ENCODE results near the gene PADI1.

The PADI1 gene

DNA sequence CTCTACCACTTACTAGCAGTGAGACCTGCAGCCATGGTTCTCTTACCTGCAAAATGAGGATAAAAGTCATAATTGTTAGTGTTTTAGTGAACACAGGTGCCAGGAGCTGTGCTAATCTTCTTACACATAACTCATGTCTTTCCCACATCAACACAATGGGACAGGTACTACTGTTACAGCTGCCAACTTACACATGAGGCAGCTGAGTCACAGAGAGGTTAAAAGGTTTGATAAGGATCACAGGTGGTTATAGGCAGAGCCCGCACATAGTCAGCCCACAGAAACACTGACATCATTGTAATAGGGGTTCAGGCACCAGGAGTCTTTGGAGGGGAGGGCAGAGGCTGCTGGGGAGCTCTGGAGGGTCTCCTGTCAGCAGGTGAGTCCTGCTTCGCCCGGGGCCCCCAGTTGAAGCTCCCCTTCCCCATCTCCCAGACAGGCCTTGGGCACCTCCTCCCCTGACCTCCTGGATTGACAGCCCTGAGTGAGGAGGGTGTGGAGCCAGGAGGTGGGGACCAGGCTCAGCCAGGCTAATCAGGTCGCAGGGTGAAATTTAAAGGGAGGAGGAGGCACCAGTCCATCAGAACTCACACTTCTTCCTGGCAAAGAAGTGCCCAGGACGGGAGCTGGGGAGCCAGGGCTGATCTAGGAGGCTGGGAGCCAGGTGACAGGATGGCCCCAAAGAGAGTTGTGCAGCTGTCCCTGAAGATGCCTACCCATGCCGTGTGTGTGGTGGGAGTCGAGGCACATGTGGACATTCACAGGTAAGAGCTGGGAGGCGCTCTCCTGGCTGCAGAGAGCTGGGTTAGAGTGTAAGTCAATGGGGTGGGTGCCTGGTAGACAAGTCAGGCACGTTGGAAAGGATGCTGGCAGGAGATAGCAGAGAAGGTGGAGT, at the start of gene PADI1:
PADI1 (plus strand) TSS at position 583 of the 895 bp plus-strand sequence; CDS start at position 673, 90 bp downstream.
- no peak for DNase-seq

- no peak for DNase-seq
Measured at GRCh38 chr1:17155257-17155920, 49.5 kb upstream of the PADI1 start.

DNA sequence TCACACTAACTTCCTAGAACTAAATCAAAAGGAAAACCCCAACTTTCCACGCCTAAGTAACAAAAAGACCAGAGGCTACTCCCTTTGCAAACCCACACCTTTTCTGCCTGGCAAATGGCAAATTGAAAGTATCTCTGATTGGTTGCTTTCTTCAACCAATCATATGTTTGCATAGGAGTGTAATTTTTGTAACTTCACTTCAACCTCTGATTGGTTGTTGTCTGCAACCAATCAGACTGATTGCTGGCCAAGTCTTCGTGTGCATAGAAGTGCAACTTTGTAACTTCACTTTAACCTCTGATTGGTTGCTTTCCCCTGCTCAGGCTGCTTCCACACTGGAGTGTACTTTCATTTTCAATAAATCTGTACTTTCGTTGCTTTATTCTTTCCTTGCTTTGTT, 48.8 kb upstream of the PADI1 start:
- DNase-seq, result no peak

DNA sequence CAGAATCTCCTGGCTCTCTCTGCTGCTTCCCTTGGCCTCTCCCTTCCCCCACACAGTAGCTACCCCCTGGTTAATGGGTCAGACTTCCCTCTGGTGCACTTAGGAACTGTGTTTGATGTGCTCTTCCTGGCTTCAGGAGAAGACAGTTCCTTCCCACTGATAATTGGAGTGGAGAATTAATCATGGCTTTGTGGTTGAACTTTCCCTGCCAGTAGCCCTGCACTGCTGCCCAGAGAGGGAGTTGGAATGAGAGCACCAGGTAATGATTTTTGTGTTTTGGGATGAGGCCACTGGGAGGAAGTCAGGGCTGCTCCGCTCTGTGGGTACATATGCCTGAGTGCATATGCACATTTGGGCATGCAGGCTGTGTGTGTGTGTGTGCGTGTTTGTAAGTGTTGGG, 46.0 kb upstream of the PADI1 start:
- no peak for DNase-seq

DNA sequence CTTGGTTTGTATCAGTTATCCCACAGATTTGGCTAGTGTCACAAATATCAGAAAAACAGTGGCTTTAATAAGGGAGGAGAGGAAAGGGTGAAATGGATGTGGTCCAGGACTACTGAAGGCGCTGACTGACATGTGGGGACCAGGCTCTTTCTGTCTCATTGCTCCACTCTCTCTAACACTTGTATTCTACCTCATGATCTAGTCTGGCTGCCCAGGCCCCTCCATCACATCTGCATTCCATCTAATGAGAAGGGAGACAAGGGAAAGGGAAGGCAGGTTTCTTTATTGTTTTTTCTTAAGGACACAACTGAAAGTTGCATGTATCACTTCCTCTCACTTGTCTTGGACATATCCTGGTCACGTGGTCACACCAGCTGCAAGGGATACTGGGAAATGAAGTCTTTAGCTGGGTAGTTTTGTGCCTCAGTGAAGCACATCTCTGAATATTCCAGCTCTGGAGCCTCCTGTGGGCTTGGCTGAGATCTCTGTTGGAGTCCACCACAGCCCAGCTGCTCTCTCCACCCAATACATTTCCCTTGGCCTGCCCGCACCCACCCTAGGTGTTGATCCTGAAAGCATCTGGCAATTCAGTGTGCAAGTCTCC, 43.7 kb upstream of the PADI1 start:
- no peak for DNase-seq

DNA sequence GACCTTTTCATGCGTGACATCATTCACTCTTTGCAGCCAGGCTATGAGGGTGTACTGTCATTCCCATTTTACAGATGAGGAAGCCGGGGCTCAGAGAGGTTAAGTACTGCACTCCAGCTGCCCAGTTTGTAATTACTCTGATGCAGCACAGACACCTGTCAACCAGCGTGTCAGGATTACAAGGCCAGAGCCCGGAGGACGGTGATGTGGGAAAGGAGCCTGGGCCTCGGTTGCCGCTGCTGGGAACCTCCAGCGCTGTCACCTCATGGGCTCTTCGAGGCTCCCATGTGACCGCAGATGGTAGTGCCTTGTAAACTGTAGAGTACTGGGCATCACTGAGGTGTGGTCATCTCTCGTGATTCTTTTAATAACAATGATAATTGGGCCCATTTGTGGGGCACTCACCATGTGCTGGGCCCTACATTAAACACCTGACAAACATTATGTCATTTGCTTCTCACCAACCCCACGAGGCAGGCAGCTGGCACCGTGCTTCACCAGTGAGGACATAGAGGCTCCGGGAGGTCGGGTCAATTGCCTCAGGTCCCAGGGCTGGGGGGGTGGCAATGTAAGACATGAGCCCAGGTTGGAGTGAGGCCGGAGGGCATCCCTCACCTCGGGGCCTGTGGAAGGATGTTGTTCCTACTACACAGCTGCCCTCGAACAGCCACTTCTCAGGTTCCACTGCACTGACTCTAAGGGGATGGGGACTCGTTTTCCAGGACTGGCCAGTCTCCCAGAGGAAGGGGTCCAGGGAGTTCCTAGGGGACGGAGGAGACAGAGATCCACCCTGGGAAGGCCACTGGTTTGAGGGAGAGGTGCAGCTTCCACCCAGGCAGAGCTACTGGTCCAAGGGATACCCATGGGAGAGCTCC, 42.8 kb upstream of the PADI1 start:
- no peak for DNase-seq

DNA sequence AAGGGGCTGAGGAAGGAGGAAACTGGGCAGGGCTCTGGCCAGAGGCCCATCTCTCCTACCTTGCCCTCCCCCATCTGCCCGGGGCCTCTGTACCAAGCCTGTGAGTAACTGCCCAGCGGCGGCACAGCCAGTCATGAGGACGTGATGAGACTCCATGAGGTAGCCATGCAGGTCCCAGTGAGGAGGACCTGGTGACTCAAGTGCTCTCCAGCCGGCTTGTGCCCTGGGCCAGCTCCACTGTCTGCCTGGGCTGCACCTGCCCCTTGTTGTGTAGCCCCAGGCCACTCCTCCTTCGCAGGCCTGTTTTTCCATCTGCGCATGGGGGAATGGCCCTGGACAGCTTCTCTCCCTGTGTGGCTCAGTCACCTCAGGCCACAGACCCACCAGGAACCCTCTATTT, 42.0 kb upstream of the PADI1 start:
- DNase-seq, result no peak

GRCh38 chr1:17163371-17163770, 41.6 kb upstream of the PADI1 start:
- DNase-seq, result no peak

DNA sequence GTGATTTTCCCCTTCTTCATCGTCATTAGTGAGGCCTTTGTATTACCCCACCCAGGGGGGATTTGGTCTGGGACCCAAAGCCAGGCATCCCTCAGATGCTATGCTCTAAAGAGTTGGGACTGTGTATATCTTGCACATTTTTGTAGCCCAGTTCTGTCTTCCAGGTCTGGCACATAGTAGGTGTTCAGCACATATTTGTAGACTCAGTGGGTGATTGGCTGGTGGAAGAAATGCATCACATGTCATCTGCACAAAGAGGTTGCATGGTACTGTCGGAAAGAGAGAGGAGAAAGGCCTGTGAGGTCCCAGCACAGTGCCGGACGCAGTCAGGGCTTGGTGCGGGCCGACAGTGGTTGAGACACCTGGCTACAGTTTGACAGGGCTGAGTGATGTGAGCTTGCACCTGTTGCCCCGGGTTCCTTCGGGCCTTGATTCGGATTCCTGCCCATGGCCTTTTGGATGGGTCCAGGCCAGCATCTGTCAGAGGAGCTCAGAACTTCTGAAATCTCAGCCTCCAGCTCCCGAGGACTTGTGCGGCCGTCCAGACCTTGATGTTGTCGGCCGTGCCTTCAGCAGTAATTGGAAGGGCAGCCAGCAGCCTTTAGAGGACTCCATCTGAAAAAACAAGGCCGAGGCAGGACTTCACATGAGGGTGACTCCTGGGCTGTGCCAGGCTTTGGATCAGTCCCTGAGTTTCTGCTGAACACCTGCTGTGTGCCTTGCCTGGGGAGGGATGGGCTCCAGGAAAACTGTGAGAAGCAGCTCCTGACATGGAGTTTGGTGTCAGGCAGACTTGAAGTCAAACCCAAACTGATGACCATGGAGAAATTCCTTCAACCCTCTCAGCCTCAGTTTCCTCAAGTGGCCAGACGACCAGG, 40.9 kb upstream of the PADI1 start:
- DNase-seq, result no peak

- no peak for DNase-seq
Measured at GRCh38 chr1:17165823-17166222, 39.1 kb upstream of the PADI1 start.

- no peak for DNase-seq
Measured at GRCh38 chr1:17167041-17167785, 37.7 kb upstream of the PADI1 start.

- no peak for DNase-seq
Measured at GRCh38 chr1:17167786-17168090, 37.2 kb upstream of the PADI1 start.

GRCh38 chr1:17168091-17168876, 36.6 kb upstream of the PADI1 start:
- DNase-seq, result peak; percentile 53

DNA sequence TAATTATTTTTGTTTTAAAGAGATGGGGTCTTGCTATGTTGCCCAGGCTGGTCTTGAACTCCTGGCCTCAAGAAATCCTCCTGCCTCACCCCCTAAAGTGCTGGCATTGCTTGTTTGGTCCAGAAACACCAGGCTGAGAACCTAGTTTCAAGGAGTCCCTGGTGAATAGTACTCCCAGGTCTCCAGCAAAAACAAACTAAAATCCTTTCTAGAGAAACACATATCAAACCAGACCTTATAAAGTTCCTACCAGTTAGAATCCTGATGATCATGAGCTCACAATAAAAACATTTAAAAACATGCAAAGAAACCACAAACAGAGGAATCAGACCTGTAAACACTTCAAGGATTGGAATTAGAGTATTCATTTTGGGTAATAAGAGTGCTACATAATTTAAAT, 34.4 kb upstream of the PADI1 start:
- DNase-seq, result no peak

DNA sequence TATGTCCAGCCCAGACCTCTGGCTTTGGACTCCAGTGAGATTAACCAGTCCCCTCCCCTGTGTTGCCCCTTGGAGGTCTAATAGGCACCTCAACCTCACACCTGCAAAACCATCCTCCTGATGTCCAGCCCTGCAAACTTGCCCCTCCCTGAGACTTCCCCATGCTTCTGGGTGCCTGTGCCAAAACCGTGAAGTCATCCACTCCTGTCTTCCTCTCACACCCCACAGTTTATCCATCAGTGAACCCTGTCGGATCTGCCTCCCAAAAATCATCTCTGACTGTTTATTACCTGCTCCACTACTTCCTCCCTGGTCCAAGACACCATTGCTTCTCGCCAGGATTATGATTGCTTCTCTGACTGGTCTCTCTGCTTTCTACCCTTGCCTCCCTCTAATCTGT, 31.7 kb upstream of the PADI1 start:
- DNase-seq, result no peak

GRCh38 chr1:17176306-17177061, 28.4 kb upstream of the PADI1 start:
- DNase-seq, result no peak

DNA sequence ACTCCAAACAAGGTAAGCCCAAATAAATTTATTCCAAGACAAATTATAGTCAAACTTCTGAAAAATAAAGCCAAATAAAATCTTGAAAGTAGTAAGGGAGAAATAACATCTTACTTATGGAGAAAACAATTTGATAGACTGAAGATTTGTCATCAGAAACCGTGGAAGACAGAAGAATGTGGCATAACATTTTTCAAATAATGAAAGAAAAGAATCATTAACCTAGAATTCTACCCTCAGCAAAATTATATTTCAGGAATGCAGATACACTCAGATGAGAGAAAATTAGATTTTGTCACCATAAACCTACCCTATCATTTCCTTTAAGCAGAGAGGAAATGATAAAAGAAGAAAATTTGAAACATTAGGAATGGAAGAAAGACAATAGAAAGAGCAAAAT, 27.3 kb upstream of the PADI1 start:
- no peak for DNase-seq

GRCh38 chr1:17181781-17182464, 23.0 kb upstream of the PADI1 start:
- DNase-seq, result no peak
